ENCODE measurements around the gene PCDHA1. TPM values are rescaled to one million over a fixed set of nuclear protein-coding genes. Genes with fewer than 3 reads are reported as not detected.
"Not testable (repeated sequence)": the region's sequence is repeated elsewhere in the genome, so short reads cannot be mapped to it uniquely, and the experiment has no call there.

Gene PCDHA1
- total RNA-seq, 2 experiments from 2014 or later = not detected

- CTCF ChIA-PET = no interaction called here
- intact Hi-C loops (cut with DNase I, micrococcal nuclease) = no loop called here
- ATAC-seq = no peak
Measured at GRCh38 chr5:140862441-140863295, 76.7 kb downstream of the PCDHA1 start.

GRCh38 chr5:140868721-140869554, 83.0 kb downstream of the PCDHA1 start, which contains the start of gene PCDHA11:
PCDHA11 (plus strand) TSS chr5:140868957; CDS start chr5:140869104, 147 bp downstream.
- POLR2A ChIA-PET = no interaction called here
- intact Hi-C loops (cut with DNase I, micrococcal nuclease) = loop anchor here in 1 of 2 experiments (1.0 kb wide), 1 partner anchor 172 kb away; no protein-coding TSS in a partner anchor
- ATAC-seq = no peak
- H3K9me3 Mint-ChIP-seq (ENCODE audit: low read depth) = peaks cover 13% of the 10 kb centered on the region
- DNase-seq = no peak
- CTCF ChIA-PET = interaction anchor here (0.7 to 1.1 kb wide), 3 partner anchors 16 to 172 kb away, joined by 3 to 4 read pairs (median 3); no protein-coding TSS in a partner anchor
- H3K36me3 Mint-ChIP-seq (ENCODE audit: low read depth) = peaks cover 4% of the 10 kb centered on the region
- peaks cover 18% of the 10 kb centered on the region for H3K27me3 Mint-ChIP-seq
- no peaks in the 10 kb centered on the region for H3K4me1 Mint-ChIP-seq
- H3K27ac Mint-ChIP-seq = no peak within 1 kb of the TSS
- H3K4me3 Mint-ChIP-seq = no peak within 1 kb of the TSS

More at GRCh38 chr5:140862441-140863295, 76.7 kb downstream of the PCDHA1 start:
- H3K9me3 Mint-ChIP-seq (ENCODE audit: low read depth) = peaks cover 2% of the 10 kb centered on the region
- no peak for DNase-seq
- no peaks in the 10 kb centered on the region for H3K36me3 Mint-ChIP-seq (ENCODE audit: low read depth)
- H3K4me1 Mint-ChIP-seq = no peaks in the 10 kb centered on the region
- POLR2A ChIA-PET = no interaction called here
- H3K27ac Mint-ChIP-seq = no peak overlapping the region
- no peak overlapping the region for H3K4me3 Mint-ChIP-seq
- peaks cover 22% of the 10 kb centered on the region for H3K27me3 Mint-ChIP-seq

GRCh38 chr5:140869555-140869886, 83.6 kb downstream of the PCDHA1 start:
- ChIA-PET POLR2A (no interaction called here), CTCF (interaction anchor here (0.7 to 1.1 kb wide), 3 partner anchors 17 to 172 kb away, joined by 3 to 4 read pairs (median 3); no protein-coding TSS in a partner anchor)
- no peak for DNase-seq
- H3K27me3 Mint-ChIP-seq = peaks cover 23% of the 10 kb centered on the region
- peaks cover 4% of the 10 kb centered on the region for H3K36me3 Mint-ChIP-seq (ENCODE audit: low read depth)
- peaks cover 17% of the 10 kb centered on the region for H3K9me3 Mint-ChIP-seq (ENCODE audit: low read depth)
- no peak for ATAC-seq
- intact Hi-C loops (cut with DNase I, micrococcal nuclease) = no loop called here
- no peak overlapping the region for H3K27ac Mint-ChIP-seq
- no peak overlapping the region for H3K4me3 Mint-ChIP-seq
- H3K4me1 Mint-ChIP-seq = no peaks in the 10 kb centered on the region

- peaks cover 31% of the 10 kb centered on the region for H3K27me3 Mint-ChIP-seq
- ChIA-PET CTCF (no interaction called here), POLR2A (no interaction called here)
- no peak for DNase-seq
- H3K27ac Mint-ChIP-seq = no peak overlapping the region
- ATAC-seq = no peak
- no peaks in the 10 kb centered on the region for H3K4me1 Mint-ChIP-seq
- peaks cover 4% of the 10 kb centered on the region for H3K36me3 Mint-ChIP-seq (ENCODE audit: low read depth)
- H3K4me3 Mint-ChIP-seq = no peak overlapping the region
- peaks cover 21% of the 10 kb centered on the region for H3K9me3 Mint-ChIP-seq (ENCODE audit: low read depth)
- intact Hi-C loops (cut with DNase I, micrococcal nuclease) = loop anchor here in 1 of 2 experiments (5.0 to 10.0 kb wide), 3 partner anchors 38 to 534 kb away; partner anchors contain the start of genes PCDHA7, PCDHGA5, PCDHGA9 and PCDHGB6
Measured at GRCh38 chr5:140870221-140871201, 84.6 kb downstream of the PCDHA1 start.

- H3K9me3 Mint-ChIP-seq (ENCODE audit: low read depth) = peaks cover 19% of the 10 kb centered on the region
- H3K36me3 Mint-ChIP-seq (ENCODE audit: low read depth) = no peaks in the 10 kb centered on the region
- DNase-seq (no peak), ATAC-seq (no peak)
- H3K27me3 Mint-ChIP-seq = peaks cover 38% of the 10 kb centered on the region
- ChIA-PET CTCF (interaction anchor here (0.8 to 0.9 kb wide), 2 partner anchors 16 to 166 kb away, joined by 3 to 4 read pairs; no protein-coding TSS in a partner anchor), POLR2A (no interaction called here)
- intact Hi-C loops (cut with DNase I, micrococcal nuclease) = loop anchor here (5.0 to 10.0 kb wide), 3 partner anchors 52 to 529 kb away; partner anchors contain the start of genes PCDHAC1 (in 1 of the 2), PCDHGA5 (in 1 of the 2), PCDHGA9 (in 1 of the 2) and PCDHGB6 (in 1 of the 2)
- H3K27ac Mint-ChIP-seq = no peak within 1 kb of the TSS
- H3K4me3 Mint-ChIP-seq = no peak within 1 kb of the TSS
- H3K4me1 Mint-ChIP-seq = no peaks in the 10 kb centered on the region
Measured at GRCh38 chr5:140875085-140876065, 89.4 kb downstream of the PCDHA1 start, which contains the start of gene PCDHA12. PCDHA12 (plus strand) TSS chr5:140875308; CDS start chr5:140875473, 165 bp downstream.

- POLR2A ChIA-PET; DNase-seq; H3K4me3 Mint-ChIP-seq; H3K36me3 Mint-ChIP-seq (ENCODE audit: low read depth); ATAC-seq; H3K4me1 Mint-ChIP-seq; H3K27ac Mint-ChIP-seq: not testable (repeated sequence)
- Mint-ChIP-seq H3K9me3 (ENCODE audit: low read depth) (peaks cover 26% of the 10 kb centered on the region), H3K27me3 (peaks cover 47% of the 10 kb centered on the region)
- intact Hi-C loops (cut with DNase I, micrococcal nuclease) = loop anchor here (5.0 to 10.0 kb wide), 3 partner anchors 51 to 528 kb away; partner anchors contain the start of genes PCDHAC1 (in 1 of the 2), PCDHGA5 (in 1 of the 2), PCDHGA9 (in 1 of the 2) and PCDHGB6 (in 1 of the 2)
- CTCF ChIA-PET = interaction anchor here (0.7 to 0.8 kb wide), 2 partner anchors 47 to 164 kb away, joined by 3 to 4 read pairs; no protein-coding TSS in a partner anchor
Measured at GRCh38 chr5:140876541-140877261, 90.8 kb downstream of the PCDHA1 start.

GRCh38 chr5:140877262-140877581, 91.3 kb downstream of the PCDHA1 start:
- Mint-ChIP-seq H3K27ac (no peak overlapping the region), H3K27me3 (peaks cover 51% of the 10 kb centered on the region), H3K36me3 (ENCODE audit: low read depth) (no peaks in the 10 kb centered on the region), H3K4me1 (no peaks in the 10 kb centered on the region), H3K4me3 (no peak overlapping the region), H3K9me3 (ENCODE audit: low read depth) (peaks cover 27% of the 10 kb centered on the region)
- intact Hi-C loops (cut with DNase I, micrococcal nuclease) = loop anchor here (5.0 to 10.0 kb wide), 3 partner anchors 50 to 528 kb away; partner anchors contain the start of genes PCDHAC1 (in 1 of the 2), PCDHGA5 (in 1 of the 2), PCDHGA9 (in 1 of the 2) and PCDHGB6 (in 1 of the 2)
- ChIA-PET CTCF (no interaction called here), POLR2A (no interaction called here)
- ATAC-seq = no peak
- DNase-seq = no peak

- H3K9me3 Mint-ChIP-seq (ENCODE audit: low read depth) = peaks cover 19% of the 10 kb centered on the region
- ChIA-PET CTCF (interaction anchor here (1.0 kb wide), 1 partner anchor 10 kb away, joined by 3 read pairs; no protein-coding TSS in a partner anchor), POLR2A (no interaction called here)
- no peaks in the 10 kb centered on the region for H3K4me1 Mint-ChIP-seq
- intact Hi-C loops (cut with DNase I, micrococcal nuclease) = loop anchor here (1.0 to 10.0 kb wide), 4 partner anchors 35 to 159 kb away; partner anchors contain the start of genes PCDHA7 (in 1 of the 2) and PCDHA9 (in 1 of the 2)
- peaks cover 32% of the 10 kb centered on the region for H3K27me3 Mint-ChIP-seq
- H3K4me3 Mint-ChIP-seq = no peak within 1 kb of the TSS
- DNase-seq = no peak
- no peak for ATAC-seq
- H3K36me3 Mint-ChIP-seq (ENCODE audit: low read depth) = peaks cover 3% of the 10 kb centered on the region
- H3K27ac Mint-ChIP-seq = no peak within 1 kb of the TSS
Measured at GRCh38 chr5:140881889-140882590, 96.1 kb downstream of the PCDHA1 start, which contains the start of gene PCDHA13. PCDHA13 (plus strand) TSS chr5:140882124; CDS start chr5:140882269, 145 bp downstream.

All from activated CD4-positive, alpha-beta T cell treated with anti-CD3 and anti-CD28 coated beads for 36 hours (primary cell).